Vagina (tissue), 2 donors: ENCODE results near the gene NCOR2. TPM values are rescaled to one million over a fixed set of nuclear protein-coding genes. Genes with fewer than 3 reads are reported as not detected.

Experiments used
- DNase-seq, 2 donors: peaks; one replicate each; pipeline ENCODE4 v3.0.0-alpha.2; 2017; ENCODE audit errors: extremely low spot score in 2 of 2
- H3K27ac ChIP-seq: fragments of 200-600 bp; sonication (generic); one replicate; pipeline ENCODE4 v1.5.1; 2019
- H3K27me3 ChIP-seq: fragments of 200-600 bp; sonication (generic); one replicate; pipeline ENCODE4 v1.5.1; 2019
- H3K36me3 ChIP-seq, 2 donors: fragments of 200-600 bp; sonication (generic); one replicate each; pipeline ENCODE4 v1.5.1; 2017 to 2019
- H3K4me1 ChIP-seq: fragments of 200-600 bp; sonication (generic); one replicate; pipeline ENCODE4 v1.5.1; 2019
- H3K4me3 ChIP-seq, 2 donors: fragments of 200-600 bp; sonication (generic); 1 replicate in 1 of 2; 2 replicates in 1 of 2; pipeline ENCODE4 v1.5.1; 2016 to 2019
- H3K9me3 ChIP-seq: fragments of 200-600 bp; sonication (generic); one replicate; pipeline ENCODE4 v1.5.1; 2019
- CTCF ChIP-seq, 3 experiments: fragments of 450-650 bp in 2 of 3; fragments of 200-600 bp in 1 of 3; sonication (generic) in 1 of 3; IDR thresholded peaks; one replicate each; pipeline ENCODE4 v1.5.1; 2017 to 2019; ENCODE audit warnings: antibody characterized with exemption in 3 of 3, mild to moderate bottlenecking in 2 of 3, moderate library complexity in 2 of 3
- POLR2A ChIP-seq, 2 donors: fragments of 450-650 bp; IDR thresholded peaks; one replicate each; pipeline ENCODE4 v1.6.1; 2017; ENCODE audit warnings: antibody characterized with exemption in 2 of 2, mild to moderate bottlenecking in 2 of 2, moderate library complexity in 2 of 2
- POLR2AphosphoS5 ChIP-seq, 2 donors: sonication (generic); formaldehyde crosslinking; IDR thresholded peaks; one replicate each; pipeline ENCODE4 v1.9.0; 2017; ENCODE audit warnings: antibody characterized with exemption in 2 of 2, mild to moderate bottlenecking in 2 of 2, low read depth in 1 of 2; ENCODE audit not compliant: insufficient read depth in 1 of 2
- intact Hi-C: fragments of 100-400 bp; cut with DNase I; formaldehyde crosslinking; loops from one replicate; pipeline ENCODE4 v1.15.1; 2023
- total RNA-seq: library from RNA; depleted of rRNA; stranded (reverse); fragments of >200 nt; gene quantifications from one replicate; pipeline ENCODE4 v1.2.3, GENCODE V29; 2016

Gene NCOR2
- total RNA-seq, 1 donor from 2014 or later, result 120 TPM

GRCh38 chr12:124524231-124524925 is 43.0 kb downstream of the NCOR2 start:
- intact Hi-C loops, result no loop called here
- Histone ChIP-seq H3K27me3 (no peaks in the 10 kb centered on the region), H3K4me1 (peaks cover 91% of the 10 kb centered on the region), H3K4me3 (no peak overlapping the region), H3K36me3 (no peaks in the 10 kb centered on the region), H3K27ac (peak overlapping the region; percentile 77), H3K9me3 (no peaks in the 10 kb centered on the region)
- DNase-seq, result no peak
- no peak for TF ChIP-seq POLR2A (IDR thresholded peaks at IDR 0.05)
- no peak for TF ChIP-seq CTCF (IDR thresholded peaks at IDR 0.05)
- TF ChIP-seq POLR2AphosphoS5 (IDR thresholded peaks at IDR 0.05; ENCODE audit: insufficient read depth in 1 of 2, low read depth in 1 of 2), result no peak

GRCh38 chr12:124523071-124523470 is 44.3 kb downstream of the NCOR2 start:
- H3K4me3 ChIP-seq, result no peak overlapping the region
- intact Hi-C loops, result no loop called here
- no peaks in the 10 kb centered on the region for H3K36me3 ChIP-seq
- no peak for DNase-seq
- no peaks in the 10 kb centered on the region for H3K27me3 ChIP-seq
- peak overlapping the region; percentile 77 for H3K27ac ChIP-seq
- H3K9me3 ChIP-seq, result no peaks in the 10 kb centered on the region
- TF ChIP-seq POLR2AphosphoS5 (IDR thresholded peaks at IDR 0.05; ENCODE audit: insufficient read depth in 1 of 2, low read depth in 1 of 2) (peak in 1 of 2 donors; percentile 27), CTCF (IDR thresholded peaks at IDR 0.05) (no peak)
- peaks cover 92% of the 10 kb centered on the region for H3K4me1 ChIP-seq

- TF ChIP-seq CTCF (IDR thresholded peaks at IDR 0.05), result no peak
- no peak for TF ChIP-seq POLR2A (IDR thresholded peaks at IDR 0.05)
- TF ChIP-seq POLR2AphosphoS5 (IDR thresholded peaks at IDR 0.05; ENCODE audit: insufficient read depth in 1 of 2, low read depth in 1 of 2), result no peak
- DNase-seq, result no peak
- intact Hi-C loops, result no loop called here
- H3K36me3 ChIP-seq, result no peaks in the 10 kb centered on the region
- no peaks in the 10 kb centered on the region for H3K27me3 ChIP-seq
- H3K4me1 ChIP-seq, result peaks cover 97% of the 10 kb centered on the region
- H3K4me3 ChIP-seq, result no peak overlapping the region
- H3K27ac ChIP-seq, result peak overlapping the region; percentile 96
- H3K9me3 ChIP-seq, result no peaks in the 10 kb centered on the region
These were observed 46.5 kb downstream of the NCOR2 start for GRCh38 chr12:124520907-124521306.

GRCh38 chr12:124520265-124520701 is 47.1 kb downstream of the NCOR2 start:
- H3K36me3 ChIP-seq, result no peaks in the 10 kb centered on the region
- H3K4me1 ChIP-seq, result peaks cover 97% of the 10 kb centered on the region
- peak in 1 of 2 donors; percentile 20 for TF ChIP-seq POLR2AphosphoS5 (IDR thresholded peaks at IDR 0.05; ENCODE audit: insufficient read depth in 1 of 2, low read depth in 1 of 2)
- no peak for TF ChIP-seq POLR2A (IDR thresholded peaks at IDR 0.05)
- peak overlapping the region; percentile 96 for H3K27ac ChIP-seq
- intact Hi-C loops, result no loop called here
- no peak for DNase-seq
- H3K27me3 ChIP-seq, result no peaks in the 10 kb centered on the region
- no peaks in the 10 kb centered on the region for H3K9me3 ChIP-seq
- no peak overlapping the region for H3K4me3 ChIP-seq

- H3K27me3 ChIP-seq, result no peaks in the 10 kb centered on the region
- intact Hi-C loops, result loop anchor here (5.0 kb wide), 1 partner anchor 48 kb away; the partner anchor contains the start of gene NCOR2
- no peak for DNase-seq
- peaks cover 92% of the 10 kb centered on the region for H3K4me1 ChIP-seq
- no peak for TF ChIP-seq CTCF (IDR thresholded peaks at IDR 0.05)
- no peak for TF ChIP-seq POLR2A (IDR thresholded peaks at IDR 0.05)
- no peak for TF ChIP-seq POLR2AphosphoS5 (IDR thresholded peaks at IDR 0.05; ENCODE audit: insufficient read depth in 1 of 2, low read depth in 1 of 2)
- H3K4me3 ChIP-seq, result no peak overlapping the region
- no peaks in the 10 kb centered on the region for H3K36me3 ChIP-seq
- H3K27ac ChIP-seq, result peak overlapping the region; percentile 96
- H3K9me3 ChIP-seq, result no peaks in the 10 kb centered on the region
These were observed 47.7 kb downstream of the NCOR2 start for GRCh38 chr12:124519746-124520145.
